ENCODE measurements around the gene GJC3. TPM values are rescaled to one million over a fixed set of nuclear protein-coding genes. Genes with fewer than 3 reads are reported as not detected.

Gene GJC3
- total and polyA plus RNA-seq, 2 of the 13 experiments (the other 11 are each of a cell fraction or from before 2014, with no cell fraction given) = 0.75 to 1.4 TPM

DNA sequence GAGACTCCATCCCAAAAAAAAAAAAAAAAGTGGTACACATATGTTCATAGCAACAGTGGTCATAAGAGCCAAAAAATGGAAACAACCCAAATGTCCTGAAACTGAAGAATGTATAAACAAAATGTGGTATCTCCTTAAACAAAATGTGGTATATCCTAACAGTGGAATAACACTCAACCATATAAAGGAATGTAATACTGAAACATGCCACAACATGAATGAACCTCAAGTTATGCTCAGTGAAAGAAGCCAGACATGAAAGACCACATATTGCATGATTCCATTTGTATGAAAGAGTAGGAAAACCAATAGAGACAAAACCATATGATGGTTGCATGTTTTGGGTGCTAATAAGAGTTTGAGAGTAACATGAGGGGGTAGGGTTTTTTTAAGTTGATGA lies 3.1 kb downstream of the GJC3 start:
- TF ChIP-seq CAMTA2 (CRISPR knock-in tag; IDR thresholded peaks at IDR 0.05; ENCODE audit: borderline replicate concordance) (no peak), NR2C2 (CRISPR knock-in tag; IDR thresholded peaks at IDR 0.05; ENCODE audit: borderline replicate concordance) (no peak), NCOA2 (CRISPR knock-in tag; IDR thresholded peaks at IDR 0.05) (no peak), KDM5A (IDR thresholded peaks at IDR 0.05; ENCODE audit: borderline replicate concordance, low read length) (no peak), ASH2L (IDR thresholded peaks at IDR 0.05; ENCODE audit: insufficient read length, low read depth, low read length) (no peak), ZNF605 (CRISPR knock-in tag; IDR thresholded peaks at IDR 0.05) (no peak), ZNF24 (IDR thresholded peaks at IDR 0.05) (no peak), JUNB (CRISPR knock-in tag; IDR thresholded peaks at IDR 0.05; ENCODE audit: borderline replicate concordance) (no peak), HNRNPLL (IDR thresholded peaks at IDR 0.05; ENCODE audit: low read depth, low read length, poor library complexity, severe bottlenecking) (no peak), EED (CRISPR knock-in tag; IDR thresholded peaks at IDR 0.05) (no peak)
- TF ChIP-seq, protein P1, sequence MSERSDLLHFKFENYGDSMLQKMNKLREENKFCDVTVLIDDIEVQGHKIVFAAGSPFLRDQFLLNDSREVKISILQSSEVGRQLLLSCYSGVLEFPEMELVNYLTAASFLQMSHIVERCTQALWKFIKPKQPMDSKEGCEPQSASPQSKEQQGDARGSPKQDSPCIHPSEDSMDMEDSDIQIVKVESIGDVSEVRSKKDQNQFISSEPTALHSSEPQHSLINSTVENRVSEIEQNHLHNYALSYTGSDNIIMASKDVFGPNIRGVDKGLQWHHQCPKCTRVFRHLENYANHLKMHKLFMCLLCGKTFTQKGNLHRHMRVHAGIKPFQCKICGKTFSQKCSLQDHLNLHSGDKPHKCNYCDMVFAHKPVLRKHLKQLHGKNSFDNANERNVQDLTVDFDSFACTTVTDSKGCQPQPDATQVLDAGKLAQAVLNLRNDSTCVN (CRISPR knock-in tag; IDR thresholded peaks at IDR 0.05; ENCODE audit: borderline replicate concordance) = no peak
- no TSS peak for BruUV-seq (replicated peaks)
- intact Hi-C loops (cut with micrococcal nuclease; ENCODE audit: unreplicated experiment) = no loop called here

More for the DNA sequence above, 3.1 kb downstream of the GJC3 start:
- in situ Hi-C loops (cut with HindIII; ENCODE audit: extremely low pct_ligation_motif_present, low pct_unique_long_range_greater_than_20kb) = no loop called here
- Histone ChIP-seq H3K4me1 (ENCODE audit: insufficient read depth, low read length) (peaks cover 43% of the 10 kb centered on the region), H3K4me2 (ENCODE audit: low read depth, low read length) (no peak overlapping the region), H3K79me2 (ENCODE audit: insufficient read depth, low read length) (no peaks in the 10 kb centered on the region), H3K9ac (ENCODE audit: insufficient read depth, low read depth, low read length) (no peak overlapping the region), H3K27ac (ENCODE audit: extremely low read length, insufficient read depth, low read length) (no peak overlapping the region), H4K20me1 (ENCODE audit: insufficient read depth, low read length) (no peaks in the 10 kb centered on the region), H3K9me3 (ENCODE audit: low read length) (no peaks in the 10 kb centered on the region), H2AFZ (ENCODE audit: low read length) (no peak overlapping the region), H3K36me3 (replicated peaks in 1 of 2; ENCODE audit: control insufficient read depth in 1 of 2, insufficient read depth in 2 of 2, low read length in 2 of 2) (no peaks in the 10 kb centered on the region), H3K27me3 (ENCODE audit: control insufficient read depth in 1 of 2, insufficient read depth in 2 of 2, low read length in 2 of 2) (no peaks in the 10 kb centered on the region), H3K4me3 (replicated peaks in 1 of 3; ENCODE audit: insufficient read depth in 1 of 3, low read depth in 2 of 3, low read length in 3 of 3) (no peak overlapping the region)
- ATAC-seq (no peak), FAIRE-seq (no peak), DNase-seq (ENCODE audit: low spot score) (no peak)
- ChIA-PET POLR2A (no interaction called here), CTCF (ENCODE audit: low intra/inter-chr PET ratio, low total read pairs) (no interaction called here)

Measured in HepG2 (cell line).